SH-SY5Y (cell line): ENCODE data around the gene NDUFS2.

Experiments used
- GATA2 ChIP-seq: IDR thresholded peaks from 2 replicates; pipeline ENCODE4 v1.6.1; 2011; ENCODE audit warnings: mild to moderate bottlenecking, low read depth, low read length
- GATA3 ChIP-seq: IDR thresholded peaks from 2 replicates; pipeline ENCODE4 v1.6.1; 2011; ENCODE audit warnings: low read depth, mild to moderate bottlenecking, low read length, moderate library complexity

GRCh38 chr1:161201836-161202712 lies at the start of gene NDUFS2:
- TF ChIP-seq GATA2: peak; percentile 22; the same call in 1 of the 2 replicates
- no peak for TF ChIP-seq GATA3
